Activated CD4-positive, alpha-beta T cell treated with anti-CD3 and anti-CD28 coated beads, Interleukin-2, amount 50 U/mL, for 48 hours (primary cell): ENCODE measurements around the gene SEC61G.

ENCODE experiments used
- DNase-seq, 2 experiments: peaks; one replicate each; pipeline ENCODE4 v3.0.0-alpha.2; 2020

The SEC61G gene

GRCh38 chr7:54758702-54759592, at the start of gene SEC61G:
Gene SEC61G, minus strand, starts transcription at chr7:54759211. Its CDS starts 1,623 bp downstream, at chr7:54757588.
- peak; percentile 95 to 97 for DNase-seq

GRCh38 chr7:54802841-54803240, 43.8 kb upstream of the SEC61G start:
- peak; percentile 9 to 27 for DNase-seq

DNA sequence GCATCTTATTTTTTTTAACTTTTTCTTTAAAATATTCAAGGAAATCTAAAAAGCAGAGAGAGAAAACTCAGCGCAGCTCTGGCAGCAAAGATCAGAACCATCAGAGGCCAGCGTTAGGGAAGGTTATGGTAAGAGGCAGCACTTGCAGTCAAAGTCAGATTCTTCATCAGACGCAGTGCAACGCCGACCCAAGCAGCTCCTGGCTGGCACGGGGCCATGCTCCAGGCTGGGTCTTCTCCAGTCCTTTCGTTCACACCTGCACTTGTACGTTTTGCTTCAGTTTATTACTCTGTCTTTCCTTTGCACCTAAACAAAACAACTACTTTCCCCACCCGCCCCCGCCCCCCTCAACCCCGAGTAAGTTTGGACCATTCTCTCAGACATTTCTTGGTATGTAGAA, 43.1 kb upstream of the SEC61G start:
- DNase-seq, result no peak

DNA sequence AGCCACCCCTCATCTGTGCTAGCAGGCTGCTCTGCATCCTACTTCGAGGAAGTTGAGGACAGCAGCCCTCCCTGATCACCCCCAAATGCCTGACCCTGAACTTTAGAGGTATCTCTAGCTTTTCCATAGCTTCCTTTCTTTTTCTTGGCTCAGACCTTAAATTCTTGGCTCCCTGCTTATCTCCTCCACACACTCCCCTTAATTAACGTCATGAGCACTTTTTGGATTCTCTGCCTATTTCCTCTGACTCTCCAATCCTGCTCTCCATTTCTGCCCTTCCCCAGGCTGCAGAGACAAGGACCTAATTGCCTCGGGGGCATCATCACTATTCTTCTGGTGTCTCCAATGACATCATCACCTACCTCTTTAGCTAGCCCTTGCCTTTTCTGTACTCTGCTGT, 40.8 kb upstream of the SEC61G start:
- DNase-seq, result no peak

GRCh38 chr7:54798530-54798929, 39.5 kb upstream of the SEC61G start:
- DNase-seq, result no peak

- no peak for DNase-seq
These were observed 37.8 kb upstream of the SEC61G start for GRCh38 chr7:54796853-54797252.

- no peak for DNase-seq
These were observed 37.1 kb upstream of the SEC61G start for GRCh38 chr7:54796150-54796549.

- DNase-seq, result no peak
These were observed 33.4 kb upstream of the SEC61G start for GRCh38 chr7:54792383-54792782.

DNA sequence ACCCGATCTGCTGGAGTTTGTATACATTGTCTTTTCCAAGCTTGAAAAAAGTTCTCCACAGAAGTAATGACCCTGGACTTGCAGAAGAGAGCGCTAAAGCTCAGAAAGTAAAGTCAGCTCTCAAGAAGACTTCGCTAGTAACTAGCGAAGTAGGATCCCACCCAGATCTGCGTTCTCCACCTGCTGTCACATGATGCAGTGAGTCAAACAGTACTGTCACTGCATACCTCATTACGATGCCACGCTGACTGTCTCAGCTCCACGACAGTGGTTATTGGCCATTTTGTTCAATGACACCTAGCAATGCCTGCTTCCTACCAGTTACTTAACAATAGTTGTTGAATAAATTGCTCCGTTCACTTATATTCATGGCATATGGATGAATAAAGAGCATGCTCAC, 29.7 kb upstream of the SEC61G start:
- DNase-seq, result peak in 1 of 2 experiments; percentile 13

DNA sequence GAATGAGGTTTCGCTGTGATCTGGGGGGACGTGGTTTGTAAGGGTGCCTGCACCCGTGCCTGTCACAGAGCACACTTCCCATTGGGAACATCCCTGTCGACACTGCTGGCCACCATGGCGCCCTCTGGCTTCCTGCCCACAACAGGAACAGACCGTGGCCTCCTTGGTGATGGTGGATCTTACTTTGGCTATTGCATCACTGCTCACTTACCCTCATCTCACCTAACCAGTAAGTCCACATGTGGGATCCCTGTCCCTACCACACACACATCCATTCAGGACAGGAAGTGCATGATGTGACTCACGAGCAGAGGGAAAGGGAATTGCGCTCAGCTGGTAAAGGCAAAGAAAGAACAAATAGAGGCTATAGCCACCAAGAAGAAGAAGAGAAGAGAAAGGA, 26.2 kb upstream of the SEC61G start:
- no peak for DNase-seq

DNA sequence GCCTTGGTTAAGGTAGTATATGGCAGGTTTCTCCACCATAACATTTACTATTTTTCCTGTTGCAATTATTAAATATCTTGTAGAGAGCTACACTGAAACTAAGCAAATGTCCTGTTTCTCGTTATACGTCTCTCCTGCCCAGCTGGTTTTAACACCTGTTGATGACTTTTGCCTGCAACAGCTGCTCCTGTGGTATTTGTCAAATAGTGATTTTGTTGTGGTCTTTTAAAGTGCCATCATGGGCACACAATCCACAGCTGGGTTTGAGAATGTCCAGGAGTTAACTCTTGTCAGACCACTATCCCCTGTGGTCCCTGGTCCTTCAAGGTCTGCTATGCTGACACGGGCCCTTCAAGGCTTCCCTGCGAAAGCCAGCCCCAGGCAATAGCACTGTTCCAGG, 24.9 kb upstream of the SEC61G start:
- no peak for DNase-seq

- no peak for DNase-seq
These were observed 23.8 kb upstream of the SEC61G start for GRCh38 chr7:54782829-54783228.

GRCh38 chr7:54782314-54782713, 23.3 kb upstream of the SEC61G start:
- no peak for DNase-seq

DNA sequence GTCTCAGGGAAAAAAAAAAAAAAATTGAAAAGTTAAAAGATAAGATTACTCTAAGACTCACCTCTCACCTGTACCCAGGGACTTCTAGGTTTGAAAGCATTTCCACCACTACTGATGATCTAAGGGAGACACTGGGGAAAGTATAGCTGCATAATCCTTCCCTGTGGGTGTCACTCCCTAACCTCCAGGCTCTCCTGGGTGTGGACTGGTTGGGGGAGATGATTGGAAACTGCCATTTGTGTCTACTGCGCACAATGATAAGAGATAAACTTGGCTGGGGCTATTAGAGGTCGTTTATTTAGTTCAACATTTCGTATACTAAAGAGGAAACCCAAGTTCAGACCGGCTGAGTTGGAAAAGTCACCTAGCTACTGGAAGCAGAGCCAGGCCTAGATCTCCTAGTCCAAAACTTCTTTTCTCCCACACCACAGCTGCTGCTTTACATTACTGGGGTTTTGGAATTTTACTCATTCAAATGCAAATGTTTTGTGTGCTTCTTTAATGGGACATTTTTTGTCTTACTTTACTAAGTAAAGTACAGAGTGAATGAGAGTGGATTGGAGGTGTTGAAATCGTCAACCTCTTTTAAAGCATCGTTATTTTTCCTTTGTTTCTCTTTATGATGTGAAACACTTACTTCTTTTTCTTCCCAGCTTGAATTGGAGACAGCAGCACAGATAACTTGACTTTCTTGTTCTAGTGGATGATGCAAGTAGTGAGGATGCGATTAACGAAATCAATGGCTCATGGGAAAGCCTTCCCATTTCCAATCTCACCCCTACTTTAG, 22.3 kb upstream of the SEC61G start:
- no peak for DNase-seq

- no peak for DNase-seq
These were observed 21.5 kb upstream of the SEC61G start for GRCh38 chr7:54780490-54780889.

GRCh38 chr7:54778696-54779540, 19.9 kb upstream of the SEC61G start:
- DNase-seq, result no peak

DNA sequence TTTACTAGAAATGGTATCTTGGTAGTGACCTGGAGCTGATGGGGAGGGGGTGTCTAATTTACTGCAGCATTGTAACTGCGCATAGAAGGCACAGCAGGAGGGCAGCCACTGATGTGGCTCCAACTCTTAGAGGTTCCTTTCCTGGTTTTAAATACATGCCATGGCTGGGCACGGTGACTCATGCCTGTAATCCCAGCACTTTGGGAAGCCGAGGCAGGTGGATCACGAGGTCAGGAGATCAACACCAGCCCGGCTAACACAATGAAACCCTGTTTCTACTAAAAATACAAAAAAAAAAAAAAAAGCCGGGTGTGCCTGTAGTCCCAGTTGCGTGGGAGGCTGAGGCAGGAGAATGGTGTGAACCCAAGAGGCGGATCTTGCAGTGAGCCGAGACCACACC, 19.2 kb upstream of the SEC61G start:
- DNase-seq, result no peak

DNA sequence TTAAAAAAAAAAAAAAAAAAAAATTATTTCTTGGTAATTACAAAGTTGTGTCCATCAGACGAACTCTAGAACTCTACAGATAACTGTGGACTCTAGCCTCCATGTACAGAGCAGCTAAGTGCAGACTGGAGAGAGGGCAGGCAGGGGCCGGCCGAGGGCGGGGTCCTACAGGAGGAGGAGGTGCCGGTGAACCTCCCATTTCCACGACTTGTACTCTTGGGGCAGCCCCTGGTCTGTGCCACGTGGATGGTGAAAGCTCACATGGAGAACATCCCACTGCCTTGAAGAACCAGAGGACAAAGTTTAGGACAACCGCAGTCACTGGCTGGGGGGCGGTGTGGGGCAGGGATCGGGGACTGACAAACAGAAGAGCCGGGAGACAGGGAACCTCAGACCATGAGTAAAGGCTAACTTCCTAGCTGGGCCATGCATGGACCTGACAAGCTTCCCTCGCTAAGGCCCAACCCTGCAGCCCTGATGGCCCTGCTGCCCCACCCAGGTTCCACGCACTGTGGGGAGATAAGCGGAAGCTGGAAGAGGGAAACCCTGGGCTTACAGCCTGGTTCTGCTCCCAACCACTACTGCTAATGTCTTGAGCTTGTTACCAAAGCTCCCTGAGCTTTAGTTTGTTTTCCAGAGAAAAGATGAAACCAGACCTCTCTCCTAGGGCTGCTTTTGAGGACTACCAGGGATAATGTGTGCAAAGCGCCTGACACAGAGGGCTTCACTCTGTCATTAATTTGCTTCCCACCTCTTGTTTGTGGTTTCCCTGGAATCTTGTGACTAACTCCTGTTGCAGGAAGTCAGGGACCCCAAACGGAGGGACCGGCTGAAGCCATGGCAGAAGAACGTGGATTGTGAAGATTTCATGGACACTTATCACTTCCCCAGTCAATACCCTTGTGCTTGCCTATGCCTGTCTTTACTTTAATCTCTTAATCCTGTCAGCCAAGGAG, 16.1 kb upstream of the SEC61G start:
- DNase-seq, result no peak

DNA sequence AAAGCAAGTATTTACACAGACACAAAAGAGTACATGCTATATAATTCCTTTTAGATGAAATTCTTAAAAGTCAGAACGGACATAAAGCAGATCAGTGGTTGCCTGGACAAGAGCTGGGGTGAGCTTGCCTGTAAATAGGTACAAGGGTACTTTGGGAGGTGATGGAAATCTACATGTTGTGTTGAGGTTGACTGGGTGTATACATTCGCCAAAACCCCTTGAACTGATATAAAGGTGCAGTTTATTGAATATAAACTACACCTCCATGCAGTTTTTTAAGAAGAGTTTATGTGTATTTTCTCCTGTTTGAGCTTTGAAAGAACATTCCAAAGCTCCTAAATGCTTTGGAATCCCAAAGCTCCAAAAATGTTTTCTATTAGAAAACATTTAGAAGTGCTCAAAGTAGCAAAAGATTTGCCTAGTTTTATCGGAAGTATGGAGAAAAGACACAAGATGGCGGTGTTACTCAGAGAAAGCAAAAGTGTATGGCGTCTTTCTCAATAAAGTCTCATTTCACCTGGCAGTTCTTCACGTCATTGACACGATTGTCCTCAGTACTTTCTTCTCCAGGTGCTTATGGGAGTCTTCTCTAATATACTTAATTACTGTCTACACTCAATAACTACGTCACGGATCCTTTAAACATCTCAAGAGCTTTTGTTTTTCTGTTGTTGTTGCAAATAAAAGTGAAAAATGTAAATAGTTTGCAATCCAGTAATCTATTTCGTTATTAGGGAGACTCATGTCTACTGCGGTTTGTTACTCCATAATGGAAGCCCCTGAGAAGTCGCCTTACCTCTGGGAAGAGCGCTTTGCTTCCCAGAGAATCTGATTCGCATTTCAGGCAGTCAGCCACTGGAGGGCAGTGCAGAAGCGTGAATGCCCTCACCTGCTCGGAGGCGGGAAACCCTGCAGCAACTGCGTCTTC, 14.7 kb upstream of the SEC61G start:
- DNase-seq, result peak; percentile 75 to 81

GRCh38 chr7:54769203-54769602, 10.2 kb upstream of the SEC61G start:
- no peak for DNase-seq

- no peak for DNase-seq
These were observed 5.8 kb upstream of the SEC61G start for GRCh38 chr7:54764861-54765260.
